ENCODE measurements around the gene RSPO3.

- TF ChIP-seq CTCF (IDR thresholded peaks at IDR 0.05): no peak
- no peak for TF ChIP-seq POLR2A (IDR thresholded peaks at IDR 0.05)
These were observed 60.3 kb downstream of the RSPO3 start for GRCh38 chr6:127178746-127179145.

Measured in lower leg skin (tissue), 3 donors.